ENCODE data around the gene RCBTB2.

Gene RCBTB2

DNA sequence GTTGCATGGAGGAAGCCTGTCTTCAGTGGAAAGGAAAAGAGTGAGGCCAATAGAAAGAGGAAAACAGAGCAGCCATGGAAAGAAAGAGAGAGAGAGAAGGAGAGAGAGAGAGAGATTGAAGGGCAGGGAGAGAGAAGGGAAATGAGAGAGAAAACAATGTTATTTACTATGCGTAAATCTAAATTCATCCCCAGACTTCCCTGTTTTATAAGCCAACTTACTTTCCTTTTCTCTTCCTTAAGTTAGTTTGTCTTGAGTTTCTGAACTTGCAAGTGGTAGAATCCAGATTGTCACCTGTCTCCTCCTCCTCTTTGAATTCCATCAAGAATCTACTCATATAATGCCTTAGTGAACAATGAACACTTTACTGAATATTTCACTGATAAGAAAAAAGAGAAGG, 16.8 kb upstream of the RCBTB2 start:
- FAIRE-seq = no peak
- no peak for DNase-seq (ENCODE audit: insufficient read length, low spot score)
- TF ChIP-seq, protein P1, sequence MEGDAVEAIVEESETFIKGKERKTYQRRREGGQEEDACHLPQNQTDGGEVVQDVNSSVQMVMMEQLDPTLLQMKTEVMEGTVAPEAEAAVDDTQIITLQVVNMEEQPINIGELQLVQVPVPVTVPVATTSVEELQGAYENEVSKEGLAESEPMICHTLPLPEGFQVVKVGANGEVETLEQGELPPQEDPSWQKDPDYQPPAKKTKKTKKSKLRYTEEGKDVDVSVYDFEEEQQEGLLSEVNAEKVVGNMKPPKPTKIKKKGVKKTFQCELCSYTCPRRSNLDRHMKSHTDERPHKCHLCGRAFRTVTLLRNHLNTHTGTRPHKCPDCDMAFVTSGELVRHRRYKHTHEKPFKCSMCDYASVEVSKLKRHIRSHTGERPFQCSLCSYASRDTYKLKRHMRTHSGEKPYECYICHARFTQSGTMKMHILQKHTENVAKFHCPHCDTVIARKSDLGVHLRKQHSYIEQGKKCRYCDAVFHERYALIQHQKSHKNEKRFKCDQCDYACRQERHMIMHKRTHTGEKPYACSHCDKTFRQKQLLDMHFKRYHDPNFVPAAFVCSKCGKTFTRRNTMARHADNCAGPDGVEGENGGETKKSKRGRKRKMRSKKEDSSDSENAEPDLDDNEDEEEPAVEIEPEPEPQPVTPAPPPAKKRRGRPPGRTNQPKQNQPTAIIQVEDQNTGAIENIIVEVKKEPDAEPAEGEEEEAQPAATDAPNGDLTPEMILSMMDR (IDR thresholded peaks at IDR 0.05; ENCODE audit: insufficient read depth, missing control alignments) = no peak

GRCh38 chr13:48547663-48548092, 14.8 kb upstream of the RCBTB2 start:
- no peak for FAIRE-seq
- no peak for DNase-seq (ENCODE audit: insufficient read length, low spot score)
- TF ChIP-seq, protein P1 (IDR thresholded peaks at IDR 0.05; ENCODE audit: insufficient read depth, missing control alignments) = no peak

DNA sequence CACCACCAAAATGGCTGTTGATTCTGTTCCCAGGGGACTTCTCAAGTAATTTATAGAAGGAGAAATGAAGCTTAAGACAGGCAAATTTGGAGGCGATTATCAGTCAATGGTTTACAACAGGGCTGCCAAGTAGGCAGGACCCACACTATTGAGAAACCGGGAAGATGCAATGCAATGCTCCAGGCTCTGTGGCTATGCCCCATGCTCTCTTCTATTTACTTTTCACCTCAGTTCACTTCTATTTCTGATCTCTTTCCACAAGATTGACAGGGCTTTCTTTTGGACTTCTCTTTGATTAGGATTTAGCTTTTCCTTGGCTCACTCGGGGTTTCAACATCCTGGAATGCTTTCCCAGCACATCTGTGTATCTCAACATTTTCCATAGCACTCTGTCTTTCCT, 12.7 kb upstream of the RCBTB2 start:
- TF ChIP-seq, protein P1 (IDR thresholded peaks at IDR 0.05; ENCODE audit: insufficient read depth, missing control alignments) = no peak

DNA sequence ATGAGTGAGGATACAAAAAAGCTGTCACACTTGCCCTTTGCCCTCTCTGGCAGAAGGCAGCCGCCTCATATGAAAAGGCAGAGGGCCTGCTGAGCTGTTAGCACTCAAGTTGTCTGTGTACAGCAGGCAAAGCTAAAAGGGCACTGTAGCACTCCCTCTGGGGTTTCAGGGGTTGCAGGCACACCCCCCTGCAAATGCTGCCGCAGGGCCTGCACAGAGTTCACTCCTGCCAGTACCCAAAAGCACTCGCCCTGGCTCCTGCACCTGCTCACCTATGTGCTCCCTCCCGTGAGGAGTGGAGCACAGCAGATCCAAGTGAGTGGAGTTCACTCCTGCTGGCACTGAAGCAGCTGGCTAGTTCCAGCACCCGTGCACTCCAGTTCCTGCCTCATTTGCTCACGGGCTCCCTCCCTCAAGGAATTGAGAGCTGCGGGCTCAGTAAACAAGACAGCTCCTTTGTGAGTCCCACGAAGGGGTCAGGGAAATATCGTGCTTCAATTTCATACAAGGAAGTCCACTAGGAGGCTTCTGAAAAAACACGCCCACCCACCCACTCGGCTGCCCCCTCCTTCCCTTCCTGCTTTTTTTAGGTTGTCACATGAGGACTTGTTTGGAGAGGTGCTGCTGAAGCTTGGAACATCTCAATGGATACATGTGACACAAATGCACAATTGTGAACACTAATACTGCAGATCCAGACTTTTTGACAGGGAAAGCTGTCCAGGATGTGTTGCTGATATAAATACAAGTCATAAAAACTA, 9.9 kb upstream of the RCBTB2 start:
- DNase-seq (ENCODE audit: insufficient read length, low spot score) (no peak), FAIRE-seq (no peak)
- TF ChIP-seq, protein P1 (IDR thresholded peaks at IDR 0.05; ENCODE audit: insufficient read depth, missing control alignments) = no peak

More for the DNA sequence above, 12.7 kb upstream of the RCBTB2 start:
- FAIRE-seq (no peak), DNase-seq (ENCODE audit: insufficient read length, low spot score) (no peak)

DNA sequence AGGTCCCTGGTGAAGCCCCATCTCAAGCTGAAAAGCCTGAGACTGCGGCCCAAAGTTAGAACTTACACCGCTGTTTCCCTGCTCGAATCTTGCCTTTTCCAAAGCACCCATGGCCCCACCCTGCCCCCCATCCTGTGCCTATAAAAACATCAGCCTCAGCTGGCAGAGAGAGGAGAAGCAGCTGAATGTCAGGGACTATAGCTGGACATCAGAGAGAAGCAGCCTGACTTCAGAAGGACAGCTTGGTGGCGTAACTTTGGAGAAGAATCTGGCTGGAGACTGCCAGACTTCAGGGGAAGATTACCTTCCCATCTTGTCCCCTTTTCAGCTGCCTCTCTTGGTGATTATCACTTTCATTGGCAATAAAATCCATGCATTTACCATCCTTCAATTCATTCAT, 9.3 kb upstream of the RCBTB2 start:
- no peak for FAIRE-seq
- TF ChIP-seq, protein P1 (IDR thresholded peaks at IDR 0.05; ENCODE audit: insufficient read depth, missing control alignments) = no peak
- no peak for DNase-seq (ENCODE audit: insufficient read length, low spot score)

DNA sequence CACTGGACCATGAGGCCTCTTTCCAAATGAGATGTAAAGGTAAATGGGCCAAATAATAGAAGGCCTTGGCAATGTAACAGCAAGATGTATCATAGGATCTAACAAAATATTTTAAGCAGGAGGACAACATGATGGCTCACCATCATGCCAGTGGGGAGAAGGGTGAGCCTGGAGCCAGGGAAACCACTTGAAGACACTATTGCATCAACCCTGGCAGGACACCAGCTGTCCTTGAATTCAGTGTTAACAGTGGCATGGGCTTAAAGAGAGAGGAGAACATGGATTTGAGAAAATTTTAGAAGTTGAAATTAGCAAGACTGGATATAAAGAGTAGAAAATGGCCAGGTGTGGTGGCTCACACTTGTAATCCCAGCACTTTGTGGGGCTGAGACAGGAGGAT, 6.7 kb upstream of the RCBTB2 start:
- FAIRE-seq (no peak), DNase-seq (ENCODE audit: insufficient read length, low spot score) (no peak)
- TF ChIP-seq, protein P1 (IDR thresholded peaks at IDR 0.05; ENCODE audit: insufficient read depth, missing control alignments) = no peak

DNA sequence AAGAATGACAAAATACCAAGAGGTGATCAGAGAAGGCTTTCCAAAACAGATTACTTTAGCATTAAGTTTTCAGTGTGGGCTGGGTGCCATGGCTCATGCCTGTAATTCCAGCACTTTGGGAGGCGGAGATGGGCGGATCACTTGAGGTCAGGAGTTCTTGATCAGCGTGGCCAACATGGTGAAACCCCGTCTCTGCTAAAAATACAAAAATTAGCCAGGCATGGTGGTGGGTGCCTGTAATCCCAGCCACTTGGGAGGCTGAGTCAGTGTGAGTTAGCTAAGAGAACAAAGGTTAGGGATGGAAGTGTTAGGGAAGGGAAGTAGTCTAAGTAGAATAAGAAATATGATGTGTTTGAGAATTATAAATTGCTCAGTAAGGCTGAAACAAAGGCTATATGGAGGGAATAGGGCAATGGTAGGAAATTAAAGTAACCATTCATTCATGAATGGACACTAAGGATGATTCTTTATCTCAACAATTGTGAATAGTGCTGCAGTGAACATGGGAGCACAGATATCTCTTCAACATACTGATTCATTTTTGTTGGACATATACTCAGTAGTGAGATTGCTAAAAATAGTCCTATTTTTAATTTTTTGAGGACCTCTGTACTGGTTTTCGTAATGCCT, 3.9 kb upstream of the RCBTB2 start:
- DNase-seq (ENCODE audit: insufficient read length, low spot score) (no peak), FAIRE-seq (no peak)
- TF ChIP-seq, protein P1 (IDR thresholded peaks at IDR 0.05; ENCODE audit: insufficient read depth, missing control alignments) = no peak

All from D721Med (cell line).